Ovary (tissue), 9 donors: ENCODE measurements around the gene TC2N. TPM values are rescaled to one million over a fixed set of nuclear protein-coding genes. Genes with fewer than 3 reads are reported as not detected.

ENCODE experiments used
- DNase-seq, 5 donors: peaks; one replicate each; pipeline ENCODE4 v3.0.0-alpha.2; 2019 to 2020
- H3K27ac ChIP-seq, 2 donors: fragments of 200-600 bp; one replicate each; pipeline versions ENCODE4 v1.5.1 to v1.8.0; 2019 to 2022
- H3K27me3 ChIP-seq: fragments of 200-600 bp; one replicate; pipeline ENCODE4 v1.8.0; 2022
- H3K36me3 ChIP-seq: fragments of 200-600 bp; sonication (generic); one replicate; pipeline ENCODE4 v1.5.1; 2019
- H3K4me1 ChIP-seq: one replicate; pipeline ENCODE4 v1.8.1; 2013; ENCODE audit warnings: mild to moderate bottlenecking, moderate library complexity; ENCODE audit not compliant: insufficient read depth
- H3K4me3 ChIP-seq: fragments of 200-600 bp; sonication (generic); one replicate; pipeline ENCODE4 v1.5.1; 2017
- H3K9me3 ChIP-seq, 2 donors: fragments of 200-600 bp in 1 of 2; sonication (generic) in 1 of 2; one replicate each; pipeline versions ENCODE4 v1.5.1 to v1.8.1; 2013 to 2019; ENCODE audit warnings: mild to moderate bottlenecking in 1 of 2, moderate library complexity in 1 of 2
- EP300 ChIP-seq: sonication (generic); formaldehyde crosslinking; IDR thresholded peaks from one replicate; pipeline ENCODE4 v1.6.1; 2017; ENCODE audit warnings: antibody characterized with exemption
- POLR2A ChIP-seq: fragments of 450-650 bp; IDR thresholded peaks from one replicate; pipeline ENCODE4 v1.6.1; 2017; ENCODE audit warnings: antibody characterized with exemption, mild to moderate bottlenecking, moderate library complexity
- WGBS, 3 donors: extraction: QIAGEN DNeasy Blood & Tissue Kit in 1 of 3; methylation state at CpG; one replicate each; pipeline versions ENCODE4 v1.1.5 to v1.1.7; 2013 to 2017; 5-methylcytosine and 5-hydroxymethylcytosine counted together
- intact Hi-C, 4 donors: fragments of 100-400 bp; cut with DNase I; formaldehyde crosslinking; loops; one replicate each; pipeline versions ENCODE4 v1.11.0 to v1.15.1; 2022 to 2023
- polyA plus RNA-seq, 2 donors: library from polyadenylated mRNA; stranded (reverse); fragments of 200-250 nt in 1 of 2; fragments of 350-450 nt in 1 of 2; fragmentation: Illumina TruSeq in 1 of 2; extraction: RNeasy Lipid Tissue Mini Kit (QIAGEN cat#74804) in 1 of 2; gene quantifications; one replicate each; pipeline ENCODE4 v1.2.3, GENCODE V29; 2013 to 2014
- total RNA-seq, 7 donors: library from RNA; depleted of rRNA in 2 of 7; stranded (reverse); fragments of >200 nt in 2 of 7; fragmentation: NEBNext Ultra II Directional in 3 of 7; extraction: Animal tissue kit (Norgen Biotek cat#: 25700) in 3 of 7; gene quantifications; one replicate each; pipeline versions ENCODE4 v1.1.0 to v1.2.4, GENCODE V29; 2016 to 2023
- TF ChIP-seq, protein P1 (sequence below), 3 donors: fragments of 450-650 bp in 2 of 3; fragments of 200-600 bp in 1 of 3; IDR thresholded peaks; one replicate each; pipeline versions ENCODE4 v1.5.1 to v1.8.0; 2016 to 2022; ENCODE audit warnings: antibody characterized with exemption in 3 of 3, mild to moderate bottlenecking in 1 of 3
- donor health status: DM: no; HTN: no; CAD: no; lungs with moderate emphysema.
- donor health status: DM: no; HTN: no; CAD: no.
- donor health status: Bipolar disorder and iron deficiency.
- donor health status: DM: yes; HTN: yes; CAD: no.
- donor health status: DM: no; HTN: no; CAD: no.
- donor health status: DM: yes; HTN: yes; CAD: no.

The TC2N gene
- total and polyA plus RNA-seq, 9 donors, result 2.2 to 81.7 (median 12.4) TPM

DNA sequence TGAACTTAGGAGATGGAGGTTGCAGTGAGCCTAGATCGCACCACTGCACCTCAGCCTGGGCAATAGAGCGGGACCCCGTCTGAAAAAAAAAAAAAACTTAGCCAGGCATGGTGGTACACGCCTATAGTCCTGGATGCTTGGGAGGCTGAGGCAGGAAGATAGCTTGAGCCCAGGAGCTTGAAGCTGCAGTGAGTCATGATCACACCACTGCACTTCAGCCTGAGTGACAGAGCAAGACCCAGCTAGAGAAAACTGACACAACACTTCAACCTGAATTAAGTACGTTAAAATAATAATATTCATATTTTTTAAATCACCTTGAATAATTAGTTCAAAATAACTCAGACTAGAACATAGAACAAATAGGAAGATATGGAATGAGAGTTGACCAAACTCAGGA, 129.7 kb downstream of the TC2N start:
- Histone ChIP-seq H3K4me3 (no peak overlapping the region), H3K27me3 (no peaks in the 10 kb centered on the region), H3K4me1 (no peaks in the 10 kb centered on the region), H3K27ac (no peak overlapping the region), H3K36me3 (no peaks in the 10 kb centered on the region), H3K9me3 (no peaks in the 10 kb centered on the region)
- intact Hi-C loops, result no loop called here
- TF ChIP-seq, protein P1, sequence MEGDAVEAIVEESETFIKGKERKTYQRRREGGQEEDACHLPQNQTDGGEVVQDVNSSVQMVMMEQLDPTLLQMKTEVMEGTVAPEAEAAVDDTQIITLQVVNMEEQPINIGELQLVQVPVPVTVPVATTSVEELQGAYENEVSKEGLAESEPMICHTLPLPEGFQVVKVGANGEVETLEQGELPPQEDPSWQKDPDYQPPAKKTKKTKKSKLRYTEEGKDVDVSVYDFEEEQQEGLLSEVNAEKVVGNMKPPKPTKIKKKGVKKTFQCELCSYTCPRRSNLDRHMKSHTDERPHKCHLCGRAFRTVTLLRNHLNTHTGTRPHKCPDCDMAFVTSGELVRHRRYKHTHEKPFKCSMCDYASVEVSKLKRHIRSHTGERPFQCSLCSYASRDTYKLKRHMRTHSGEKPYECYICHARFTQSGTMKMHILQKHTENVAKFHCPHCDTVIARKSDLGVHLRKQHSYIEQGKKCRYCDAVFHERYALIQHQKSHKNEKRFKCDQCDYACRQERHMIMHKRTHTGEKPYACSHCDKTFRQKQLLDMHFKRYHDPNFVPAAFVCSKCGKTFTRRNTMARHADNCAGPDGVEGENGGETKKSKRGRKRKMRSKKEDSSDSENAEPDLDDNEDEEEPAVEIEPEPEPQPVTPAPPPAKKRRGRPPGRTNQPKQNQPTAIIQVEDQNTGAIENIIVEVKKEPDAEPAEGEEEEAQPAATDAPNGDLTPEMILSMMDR (IDR thresholded peaks at IDR 0.05), result no peak
- TF ChIP-seq EP300 (no peak), POLR2A (no peak)
- no peak for DNase-seq
- WGBS, 3 donors, result 93 to 94% (median 94%) methylated on average over 5 of the region's 5 CpGs

DNA sequence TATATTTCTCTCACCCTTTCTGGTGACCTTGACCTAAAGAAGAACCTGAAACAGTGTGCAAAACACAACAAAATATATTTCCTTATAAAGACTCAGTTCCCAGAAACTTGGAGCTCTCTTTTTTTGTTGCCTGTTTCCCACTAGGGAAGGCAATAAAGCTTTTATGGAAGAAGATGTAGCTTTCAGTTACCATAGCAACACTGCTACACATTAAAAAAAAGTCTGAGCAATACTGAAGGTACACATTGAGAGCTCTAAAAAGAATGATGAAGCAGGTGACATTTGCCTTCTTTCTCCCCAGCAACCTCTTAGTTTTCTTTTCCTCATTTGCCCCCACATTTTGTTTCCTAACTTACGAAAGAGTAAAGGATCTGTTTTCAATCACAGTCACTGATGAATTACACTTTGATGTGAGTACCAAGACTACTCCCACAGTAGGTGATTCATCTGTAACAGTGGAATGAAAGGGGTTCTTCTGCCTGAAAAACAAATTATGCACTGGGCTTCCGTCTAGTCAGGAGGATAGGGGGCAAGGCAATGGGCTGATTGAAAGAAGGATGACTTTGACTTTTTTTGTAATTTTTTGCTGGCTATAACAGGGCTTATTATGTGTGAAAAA, 134.4 kb downstream of the TC2N start:
- intact Hi-C loops, result no loop called here
- 10 to 27% (median 11%) methylated on average over 2 of the region's 2 CpGs for WGBS, 3 donors

DNA sequence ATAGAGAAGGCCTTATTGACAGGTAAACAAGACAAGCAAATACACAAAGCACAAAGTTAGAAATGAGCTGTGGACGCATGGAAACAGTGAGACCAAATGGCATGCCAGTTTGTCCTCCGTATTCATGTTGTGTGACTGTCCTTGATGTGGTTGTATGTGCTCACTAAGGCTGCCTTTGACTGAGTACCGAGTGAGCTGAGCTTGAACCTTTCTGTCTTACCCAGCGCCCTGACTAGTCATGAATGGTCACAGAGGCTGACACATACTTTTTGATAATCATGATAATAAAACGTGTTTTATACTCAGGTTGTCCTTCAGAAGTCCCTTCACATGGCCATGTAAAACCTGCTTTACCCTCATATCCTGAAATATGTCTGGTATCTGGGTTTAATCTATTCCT, 134.9 kb downstream of the TC2N start:
- 67 to 74% (median 71%) methylated on average over 5 of the region's 5 CpGs for WGBS, 3 donors
- Histone ChIP-seq H3K27me3 (no peaks in the 10 kb centered on the region), H3K27ac (no peak overlapping the region), H3K9me3 (no peaks in the 10 kb centered on the region), H3K4me1 (no peaks in the 10 kb centered on the region), H3K4me3 (no peak overlapping the region), H3K36me3 (no peaks in the 10 kb centered on the region)
- TF ChIP-seq, protein P1 (IDR thresholded peaks at IDR 0.05), result no peak
- no peak for TF ChIP-seq POLR2A
- no peak for TF ChIP-seq EP300
- no peak for DNase-seq
- intact Hi-C loops, result no loop called here

More for the DNA sequence above, 134.4 kb downstream of the TC2N start:
- H3K9me3 ChIP-seq, result no peaks in the 10 kb centered on the region
- no peak overlapping the region for H3K27ac ChIP-seq
- no peak for DNase-seq
- no peak overlapping the region for H3K4me3 ChIP-seq
- TF ChIP-seq EP300 (no peak), POLR2A (no peak)
- TF ChIP-seq, protein P1 (IDR thresholded peaks at IDR 0.05), result no peak
- no peaks in the 10 kb centered on the region for H3K36me3 ChIP-seq
- H3K4me1 ChIP-seq, result no peaks in the 10 kb centered on the region
- no peaks in the 10 kb centered on the region for H3K27me3 ChIP-seq

DNA sequence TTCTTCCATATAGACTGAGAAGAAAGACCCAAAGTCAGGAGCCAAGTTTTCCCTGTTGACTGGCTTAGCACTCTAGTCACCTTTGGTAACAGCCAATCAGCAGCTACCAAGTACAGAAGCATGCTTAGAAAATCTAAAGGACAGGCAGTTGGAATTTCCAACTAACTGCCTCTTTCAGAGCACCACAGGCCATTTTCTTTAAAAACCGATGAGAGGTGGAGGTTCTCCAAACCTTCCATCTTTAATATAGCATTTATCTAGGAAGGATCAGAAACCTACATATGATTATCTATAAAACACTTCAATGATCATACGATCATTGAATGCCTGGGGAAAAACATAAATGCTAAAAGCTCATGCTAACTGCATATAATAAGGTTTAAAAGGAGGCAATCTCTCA, 135.3 kb downstream of the TC2N start, which contains the start of gene CATSPERB:
TSS of gene CATSPERB (minus strand) at position 101 of the 400 bp plus-strand sequence. CDS start 2,607 bp downstream, outside the sequence.
- WGBS, 3 donors, result 93 to 97% (median 96%) methylated on average over 2 of the region's 2 CpGs
- DNase-seq, result no peak
- intact Hi-C loops, result no loop called here

More for the DNA sequence above, 135.3 kb downstream of the TC2N start, which contains the start of gene CATSPERB:
- Histone ChIP-seq H3K27ac (no peak within 1 kb of the TSS), H3K9me3 (no peaks in the 10 kb centered on the region), H3K4me1 (no peaks in the 10 kb centered on the region), H3K36me3 (no peaks in the 10 kb centered on the region), H3K4me3 (no peak within 1 kb of the TSS), H3K27me3 (no peaks in the 10 kb centered on the region)
- TF ChIP-seq, protein P1 (IDR thresholded peaks at IDR 0.05), result no peak
- TF ChIP-seq EP300 (no peak), POLR2A (no peak)
